Endothelial cell of umbilical vein (primary cell): Measurements from ENCODE around the gene PMVK. TPM values are rescaled to one million over a fixed set of nuclear protein-coding genes. Genes with fewer than 3 reads are reported as not detected.
A peak's percentile ranks its signal among the peaks of the same experiment; 100 is the strongest.

Source experiments
- BruUV-seq: library from RNA; stranded (reverse); fragments of 400-500 nt; replicated peaks from 2 replicates; lab custom pipeline; 2021; lab: Mats Ljungman, UMichigan
- CTCF ChIA-PET: fragments of 300-600, 350-600 bp; sonication (Branson Sonifier 250); formaldehyde crosslinking; loops from one replicate; lab custom pipeline; 2021; ENCODE audit warnings: antibody characterized with exemption, inconsistent platforms; lab: Charles Lee
- POLR2A ChIA-PET: fragments of 300-600, 350-600 bp; sonication (Branson Sonifier 250); formaldehyde crosslinking; loops from one replicate; lab custom pipeline; 2021; ENCODE audit warnings: antibody characterized with exemption, inconsistent platforms; lab: Charles Lee
- DNase-seq: peaks from one replicate; pipeline ENCODE4 v3.0.0-alpha.2; 2011; ENCODE audit warnings: low read depth, low spot score
- FAIRE-seq: peaks from 2 replicates; lab custom pipeline; 2011; peaks lifted over from hg19 to GRCh38; lab: Jason Lieb, UNC
- H2AFZ ChIP-seq: 2 replicates; pipeline ENCODE4 v1.6.0; 2012; ENCODE audit warnings: low read depth, low read length, control low read depth, inconsistent platforms
- H3K27ac ChIP-seq: 2 replicates; pipeline ENCODE4 v1.5.1; 2011; ENCODE audit warnings: low read depth, mild to moderate bottlenecking, control low read depth, low read length, moderate library complexity; ENCODE audit not compliant: insufficient read depth
- H3K27me3 ChIP-seq, 2 experiments: 2 replicates each; pipeline versions ENCODE4 v1.6.0 to v1.6.1; 2011; ENCODE audit warnings: low read length in 2 of 2, mixed read lengths in 1 of 2; ENCODE audit not compliant: control insufficient read depth in 2 of 2, insufficient read depth in 2 of 2
- H3K36me3 ChIP-seq, 2 experiments: 2 replicates in 1 of 2; 3 replicates in 1 of 2; pipeline ENCODE4 v1.5.1; 2011; ENCODE audit warnings: low read length in 2 of 2, mild to moderate bottlenecking in 1 of 2, moderate library complexity in 1 of 2; ENCODE audit not compliant: control insufficient read depth in 2 of 2, insufficient read depth in 2 of 2; ENCODE audit errors: extremely low read depth in 1 of 2
- H3K4me1 ChIP-seq: 3 replicates; pipeline ENCODE4 v1.5.1; 2011; ENCODE audit warnings: mild to moderate bottlenecking, low read length; ENCODE audit not compliant: control insufficient read depth, insufficient read depth; ENCODE audit errors: extremely low read depth
- H3K4me2 ChIP-seq: 2 replicates; pipeline ENCODE4 v1.6.1; 2011; ENCODE audit warnings: low read length, control low read depth, mixed read lengths; ENCODE audit not compliant: insufficient read depth
- H3K4me3 ChIP-seq, 3 experiments: fragments of 200-600 bp in 1 of 3; sonication (generic), shearing (Covaris generic) in 1 of 3; replicated peaks in 1 of 3; 2 replicates each; pipeline ENCODE4 v1.5.1; 2011 to 2016; ENCODE audit warnings: control low read depth in 3 of 3, low read length in 3 of 3, mild to moderate bottlenecking in 2 of 3, inconsistent platforms in 1 of 3, low read depth in 1 of 3, moderate library complexity in 1 of 3; ENCODE audit not compliant: insufficient read depth in 1 of 3
- H3K79me2 ChIP-seq: 2 replicates; pipeline ENCODE4 v1.6.0; 2012; ENCODE audit warnings: low read length, inconsistent platforms; ENCODE audit not compliant: control insufficient read depth, insufficient read depth
- H3K9ac ChIP-seq: replicated peaks from 2 replicates; pipeline ENCODE3; 2011; ENCODE audit warnings: low read length, control low read depth; ENCODE audit not compliant: insufficient read depth; ENCODE audit errors: extremely low read depth
- H3K9me1 ChIP-seq: replicated peaks from 3 replicates; pipeline ENCODE4 v1.6.0; 2011; ENCODE audit warnings: mild to moderate bottlenecking, low read length; ENCODE audit not compliant: control insufficient read depth, insufficient read depth; ENCODE audit errors: extremely low read depth
- H3K9me3 ChIP-seq: replicated peaks from 2 replicates; pipeline ENCODE4 v1.5.1; 2012; ENCODE audit warnings: low read length, inconsistent platforms; ENCODE audit not compliant: control insufficient read depth, insufficient read depth
- H4K20me1 ChIP-seq: replicated peaks from 2 replicates; pipeline ENCODE3; 2011; ENCODE audit warnings: mild to moderate bottlenecking, low read length; ENCODE audit not compliant: control insufficient read depth, insufficient read depth; ENCODE audit errors: extremely low read depth
- EZH2 ChIP-seq: IDR thresholded peaks from 2 replicates; pipeline ENCODE4 v1.6.1; 2012; ENCODE audit warnings: borderline replicate concordance, low read depth, mild to moderate bottlenecking, moderate library complexity, low read length, inconsistent platforms; ENCODE audit not compliant: severe bottlenecking
- FOS ChIP-seq: IDR thresholded peaks from 2 replicates; pipeline ENCODE4 v1.6.1; 2011; ENCODE audit warnings: mild to moderate bottlenecking, low read length, moderate library complexity, borderline replicate concordance; ENCODE audit not compliant: insufficient read depth
- GATA2 ChIP-seq: IDR thresholded peaks from 2 replicates; pipeline ENCODE4 v1.7.0; 2011; ENCODE audit warnings: low read depth, mild to moderate bottlenecking, moderate library complexity, mixed read lengths, low read length; ENCODE audit not compliant: insufficient read length, insufficient read depth
- JUN ChIP-seq: IDR thresholded peaks from 2 replicates; pipeline ENCODE4 v1.6.1; 2011; ENCODE audit warnings: borderline replicate concordance, low read depth; ENCODE audit not compliant: insufficient read length, insufficient read depth
- MYC ChIP-seq: IDR thresholded peaks from one replicate; pipeline ENCODE4 v1.6.1; 2011; ENCODE audit warnings: mild to moderate bottlenecking, low read depth, low read length
- POLR2A ChIP-seq: IDR thresholded peaks from 2 replicates; pipeline ENCODE4 v1.6.1; 2012; ENCODE audit warnings: low read depth, mild to moderate bottlenecking, control low read depth, low read length
- dilution Hi-C: fragments of 300-500 bp; cut with MboI; formaldehyde crosslinking; loops from one replicate; pipeline ENCODE4 v1.15.0; 2019; ENCODE audit warnings: low sequenced_read_pairs; ENCODE audit not compliant: extremely low pct_ligation_motif_present
- intact Hi-C: fragments of 100-400 bp; cut with micrococcal nuclease; formaldehyde crosslinking; loops from one replicate; pipeline ENCODE4 v1.10.0; 2022
- polyA plus RNA-seq, 4 experiments: library from polyadenylated mRNA; depleted of rRNA in 3 of 4; stranded (reverse) in 3 of 4; unstranded in 1 of 4; fragments of >200 nt; gene quantifications; 2 replicates each; pipeline versions ENCODE4 v1.2.1 to v1.2.3, GENCODE V29; 2011 to 2012; ENCODE audit warnings: missing spikeins in 1 of 4
- total RNA-seq: library from RNA; stranded (reverse); gene quantifications from 2 replicates; pipeline ENCODE4 v1.2.3, GENCODE V29; 2021
- TF ChIP-seq, protein P1 (sequence below): IDR thresholded peaks from 2 replicates; pipeline ENCODE4 v1.6.1; 2011; ENCODE audit not compliant: insufficient read depth, insufficient read length

PMVK gene
- total and polyA plus RNA-seq, 2 donors (not counting 3 experiments of a cell fraction or from before 2014, with no cell fraction given) = 22.6 to 32.7 TPM

DNA sequence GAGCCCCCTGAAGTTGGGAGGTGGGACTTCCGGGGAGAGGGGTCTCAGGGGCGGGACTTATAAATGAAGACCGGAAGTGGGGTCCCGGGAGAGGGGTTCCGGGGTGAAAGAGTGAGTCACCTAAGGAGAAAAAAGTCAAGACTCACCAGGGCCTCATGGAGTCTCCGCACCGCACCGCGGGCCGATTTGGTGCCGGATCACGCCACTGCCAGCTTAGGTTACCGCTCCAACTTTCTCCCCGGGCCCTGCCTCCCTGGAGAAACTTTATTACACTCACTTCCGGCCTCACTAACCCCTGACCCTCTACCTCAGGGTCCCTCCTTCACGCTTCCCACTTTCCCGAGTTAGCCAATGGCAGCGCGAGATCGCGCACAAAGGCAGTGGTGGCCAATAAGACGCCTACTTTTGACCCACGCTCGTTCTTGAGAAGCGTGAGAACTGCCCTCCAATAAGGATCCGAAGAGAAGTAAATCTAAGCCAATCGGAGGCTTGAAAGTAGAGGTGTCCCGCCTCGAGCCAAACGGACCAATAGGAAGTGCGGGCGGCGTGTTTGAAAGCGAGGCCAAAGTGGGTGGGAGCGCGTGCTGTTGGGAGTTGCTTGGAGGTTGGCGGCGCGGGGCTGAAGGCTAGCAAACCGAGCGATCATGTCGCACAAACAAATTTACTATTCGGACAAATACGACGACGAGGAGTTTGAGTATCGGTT is 37.7 kb upstream of the PMVK start, which contains the start of gene CKS1B:
Gene CKS1B (plus strand): TSS at position 580 of the 706 bp plus-strand sequence. CDS start 65 bp downstream, at position 645.
- BruUV-seq = no TSS peak
- intact Hi-C loops = loop anchor here (1.0 to 10.0 kb wide), 6 partner anchors 9 to 489 kb away; partner anchors contain the start of genes EFNA1, FLAD1 and PYGO2
- Histone ChIP-seq H2AFZ (peak within 1 kb of the TSS; percentile 20), H3K9me3 (no peaks in the 10 kb centered on the region), H3K36me3 (no peaks in the 10 kb centered on the region), H3K27me3 (no peaks in the 10 kb centered on the region), H3K4me2 (peak within 1 kb of the TSS; percentile 94), H3K4me1 (peaks cover 36% of the 10 kb centered on the region), H3K9ac (peak within 1 kb of the TSS; percentile 92), H4K20me1 (no peaks in the 10 kb centered on the region), H3K79me2 (peaks cover 51% of the 10 kb centered on the region), H3K9me1 (no peaks in the 10 kb centered on the region), H3K27ac (peak within 1 kb of the TSS; percentile 99), H3K4me3 (peak within 1 kb of the TSS; percentile 64 to 88 (median 87))
- ChIA-PET POLR2A (interaction anchor here (0.7 to 2.7 kb wide), 4 partner anchors 9 to 22 kb away, joined by 3 to 24 read pairs (median 4); partner anchors contain the start of genes FLAD1 and PYGO2), CTCF (interaction anchor here (0.7 to 8.5 kb wide), 17 partner anchors 9 to 415 kb away, joined by 3 to 81 read pairs (median 6); partner anchors contain the start of genes FLAD1, LENEP, PBXIP1 and PYGO2)
- DNase-seq (peak; percentile 100), FAIRE-seq (peak; percentile 98)
- dilution Hi-C loops = no loop called here
- no peak for TF ChIP-seq GATA2
- TF ChIP-seq FOS = peak; percentile 46
- TF ChIP-seq, protein P1, sequence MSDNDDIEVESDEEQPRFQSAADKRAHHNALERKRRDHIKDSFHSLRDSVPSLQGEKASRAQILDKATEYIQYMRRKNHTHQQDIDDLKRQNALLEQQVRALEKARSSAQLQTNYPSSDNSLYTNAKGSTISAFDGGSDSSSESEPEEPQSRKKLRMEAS = peak; percentile 86
- no peak for TF ChIP-seq MYC
- TF ChIP-seq EZH2 = no peak
- TF ChIP-seq JUN = no peak
- peak; percentile 60 for TF ChIP-seq POLR2A
